Progenitor cell of endocrine pancreas (in vitro differentiated cells): ENCODE results near the gene CRY1. TPM values are rescaled to one million over a fixed set of nuclear protein-coding genes. Genes with fewer than 3 reads are reported as not detected.

Experiments
- DNase-seq: peaks from one replicate; pipeline ENCODE4 v3.0.0; 2021; ENCODE audit warnings: low spot score; ENCODE audit not compliant: unreplicated experiment
- H3K27ac Mint-ChIP-seq: 2 replicates; pipeline ENCODE4 v1.8.0; 2021; ENCODE audit warnings: mild to moderate bottlenecking, moderate library complexity, mixed read lengths
- H3K27me3 Mint-ChIP-seq: 2 replicates; pipeline ENCODE4 v1.8.0; 2021; ENCODE audit warnings: mixed read lengths
- H3K36me3 Mint-ChIP-seq: 2 replicates; pipeline ENCODE4 v1.8.0; 2022; ENCODE audit warnings: mixed read lengths; ENCODE audit not compliant: insufficient read depth
- H3K4me1 Mint-ChIP-seq: 2 replicates; pipeline ENCODE4 v1.8.0; 2021; ENCODE audit warnings: low read depth, mixed read lengths
- H3K4me3 Mint-ChIP-seq: 2 replicates; pipeline ENCODE4 v1.8.0; 2021; ENCODE audit warnings: low read depth, mild to moderate bottlenecking, moderate library complexity, mixed read lengths
- H3K9me3 Mint-ChIP-seq: 2 replicates; pipeline ENCODE4 v1.8.0; 2021; ENCODE audit warnings: low read depth, mixed read lengths
- CTCF ChIP-seq: fragments of 200-600 bp; sonication (generic); IDR thresholded peaks from one replicate; pipeline ENCODE4 v1.5.0; 2021; ENCODE audit warnings: antibody characterized with exemption, mild to moderate bottlenecking; ENCODE audit not compliant: unreplicated experiment
- long read RNA-seq: library from polyadenylated mRNA; unstranded; transcript quantifications from one replicate; pipeline ENCODE4 v2.0.0, GENCODE V29; 2020
- total RNA-seq: library from RNA; stranded (reverse); gene quantifications from 2 replicates; pipeline ENCODE4 v1.2.1, GENCODE V29; 2021

CRY1 gene
- total RNA-seq: 23.2 and 26.9 TPM in 2 replicates
- long read RNA-seq, transcript CRY1-201 (13 exons, 3,267 nt): major isoform, 70 of 93 reads
- long read RNA-seq, partial matches to known transcripts: 8 of 93 reads
- long read RNA-seq, other reads (novel, unspliced or antisense): 15 of 93 reads

DNA sequence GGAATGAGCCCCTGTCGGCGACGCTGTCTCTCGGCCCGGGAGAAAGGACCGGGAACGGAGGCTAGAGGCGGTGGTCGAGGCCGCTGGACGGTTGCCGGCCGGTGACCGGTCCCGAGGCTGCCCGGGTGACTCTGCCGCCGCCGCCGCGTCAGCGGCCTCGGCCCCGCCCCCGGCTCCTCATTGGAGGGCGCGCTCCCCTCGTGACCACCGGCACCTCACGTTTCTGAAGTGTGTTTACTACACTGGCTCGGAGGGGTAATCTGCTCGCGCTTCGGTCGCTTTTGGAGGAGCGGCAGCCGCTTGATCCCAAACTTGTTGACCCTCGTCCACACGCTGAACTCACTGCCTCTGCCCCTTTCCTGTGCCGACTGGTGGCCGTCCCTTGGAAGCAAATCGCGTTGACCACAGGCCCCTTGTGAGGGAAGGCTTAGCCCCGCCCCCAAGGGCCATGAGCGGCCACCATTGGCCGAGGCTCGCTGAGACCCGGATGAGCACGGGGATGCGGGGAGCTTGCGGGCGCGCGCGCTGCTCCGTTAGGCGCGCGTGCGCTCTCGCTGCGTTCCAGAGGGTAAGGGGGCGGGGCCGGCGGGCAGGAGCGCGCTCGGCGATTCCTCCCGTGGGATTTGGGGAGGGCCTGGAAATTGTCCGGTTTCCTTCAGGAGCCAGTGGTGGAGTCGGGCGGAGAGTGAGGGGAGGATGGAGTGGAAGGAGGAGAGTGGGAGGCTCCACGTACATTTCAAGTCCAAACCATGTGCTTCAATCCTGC, at the start of gene CRY1:
CRY1 (minus strand) TSS at position 133 of the 766 bp plus-strand sequence. CDS start 588 bp downstream, outside the sequence.
- DNase-seq: peak; percentile 91
- Mint-ChIP-seq H3K4me1 (peaks cover 1% of the 10 kb centered on the region), H3K27ac (no peak within 1 kb of the TSS), H3K4me3 (no peak within 1 kb of the TSS), H3K36me3 (no peaks in the 10 kb centered on the region), H3K9me3 (peaks cover 6% of the 10 kb centered on the region), H3K27me3 (no peaks in the 10 kb centered on the region)
- TF ChIP-seq CTCF: no peak

GRCh38 chr12:107139787-107140186, 46.4 kb upstream of the CRY1 start:
- H3K27me3 Mint-ChIP-seq: no peaks in the 10 kb centered on the region
- no peaks in the 10 kb centered on the region for H3K9me3 Mint-ChIP-seq
- H3K4me1 Mint-ChIP-seq: no peaks in the 10 kb centered on the region
- TF ChIP-seq CTCF: no peak
- DNase-seq: no peak
- H3K4me3 Mint-ChIP-seq: no peak overlapping the region
- H3K36me3 Mint-ChIP-seq: no peaks in the 10 kb centered on the region
- no peak overlapping the region for H3K27ac Mint-ChIP-seq

GRCh38 chr12:107138990-107139389, 45.6 kb upstream of the CRY1 start:
- Mint-ChIP-seq H3K4me3 (no peak overlapping the region), H3K27me3 (no peaks in the 10 kb centered on the region), H3K36me3 (no peaks in the 10 kb centered on the region), H3K4me1 (no peaks in the 10 kb centered on the region), H3K9me3 (no peaks in the 10 kb centered on the region), H3K27ac (no peak overlapping the region)
- no peak for TF ChIP-seq CTCF
- no peak for DNase-seq

DNA sequence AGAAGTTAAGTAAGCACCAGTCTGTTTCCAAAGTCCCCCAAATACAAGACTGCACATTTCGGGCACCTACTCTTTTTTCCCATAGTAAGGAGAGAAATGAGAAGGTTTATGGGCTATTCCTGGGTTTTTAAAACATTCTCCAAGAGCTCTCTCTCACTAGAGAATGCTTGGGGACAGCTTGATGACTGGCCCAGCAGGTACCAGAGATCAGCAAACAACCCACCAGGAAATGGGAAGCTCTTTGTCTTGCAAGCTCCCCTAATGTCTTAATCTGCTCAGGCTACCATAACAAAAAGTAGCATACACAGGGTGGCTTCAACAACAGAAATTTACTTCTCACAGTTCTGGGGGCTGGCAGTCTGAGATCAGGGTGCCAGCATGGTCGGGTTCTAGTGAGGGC, 41.8 kb upstream of the CRY1 start:
- Mint-ChIP-seq H3K9me3 (no peaks in the 10 kb centered on the region), H3K36me3 (no peaks in the 10 kb centered on the region), H3K4me1 (peaks cover 2% of the 10 kb centered on the region), H3K4me3 (no peak overlapping the region), H3K27me3 (peaks cover 14% of the 10 kb centered on the region), H3K27ac (no peak overlapping the region)
- TF ChIP-seq CTCF: no peak
- no peak for DNase-seq

DNA sequence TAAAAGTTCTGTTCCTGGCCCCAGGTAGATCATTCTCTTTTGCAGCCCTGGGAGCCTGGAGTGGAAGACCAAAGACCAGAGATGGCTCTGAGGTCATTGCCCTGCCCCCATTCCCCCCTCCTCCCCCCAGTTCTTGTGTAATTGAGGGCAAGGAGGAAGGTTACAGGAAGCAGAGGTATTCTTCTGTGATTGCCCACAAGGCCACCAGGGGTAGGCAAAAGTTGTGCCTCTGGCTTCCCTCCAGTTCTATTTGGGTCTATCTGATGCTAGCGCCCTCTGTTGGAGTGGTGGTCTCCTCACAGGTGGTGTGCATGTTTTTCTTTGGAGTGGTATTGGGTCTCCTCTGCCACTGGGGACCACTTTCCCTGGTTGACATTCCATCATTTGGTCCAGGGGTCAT, 41.2 kb upstream of the CRY1 start:
- Mint-ChIP-seq H3K4me3 (no peak overlapping the region), H3K4me1 (peaks cover 2% of the 10 kb centered on the region), H3K27me3 (peaks cover 14% of the 10 kb centered on the region), H3K9me3 (no peaks in the 10 kb centered on the region), H3K36me3 (no peaks in the 10 kb centered on the region), H3K27ac (no peak overlapping the region)
- TF ChIP-seq CTCF: peak; percentile 46
- no peak for DNase-seq
